ENCODE results near the gene SCN1B. TPM values are rescaled to one million over a fixed set of nuclear protein-coding genes. Genes with fewer than 3 reads are reported as not detected.

Gene SCN1B
- total RNA-seq, 1 donor, result 4.7 TPM

GRCh38 chr19:34999498-35000337 is 30.6 kb upstream of the SCN1B start, which contains the start of gene GRAMD1A:
Gene GRAMD1A, plus strand, starts transcription at chr19:35000323. Its CDS starts 156 bp downstream, at chr19:35000479.
- Histone ChIP-seq H3K9me3 (ENCODE audit: low read depth, low read length) (no peaks in the 10 kb centered on the region), H2AFZ (ENCODE audit: low read length) (peak within 1 kb of the TSS; percentile 94), H3K79me2 (ENCODE audit: insufficient read depth, low read length) (peaks cover 46% of the 10 kb centered on the region), H3K4me1 (ENCODE audit: insufficient read depth, low read length) (peaks cover 19% of the 10 kb centered on the region), H3K27me3 (ENCODE audit: insufficient read depth, low read length) (no peaks in the 10 kb centered on the region), H4K20me1 (ENCODE audit: insufficient read depth, low read length) (peaks cover 31% of the 10 kb centered on the region), H3K36me3 (ENCODE audit: insufficient read depth, low read length) (peaks cover 2% of the 10 kb centered on the region), H3K4me2 (ENCODE audit: insufficient read depth, low read length) (peak within 1 kb of the TSS; percentile 97), H3K4me3 (ENCODE audit: insufficient read depth, low read length) (peak within 1 kb of the TSS; percentile 82), H3K27ac (ENCODE audit: low read depth, low read length) (peak within 1 kb of the TSS; percentile 93)
- DNase-seq (ENCODE audit: insufficient read length, low spot score, missing footprints), result peak; percentile 100
- no peak for TF ChIP-seq CTCF (IDR thresholded peaks at IDR 0.05; ENCODE audit: extremely low read depth, low read depth, low read length)

GRCh38 chr19:35000338-35000646 is 30.0 kb upstream of the SCN1B start:
- Histone ChIP-seq H4K20me1 (ENCODE audit: insufficient read depth, low read length) (peaks cover 34% of the 10 kb centered on the region), H3K4me2 (ENCODE audit: insufficient read depth, low read length) (peak overlapping the region; percentile 97), H3K4me1 (ENCODE audit: insufficient read depth, low read length) (peaks cover 19% of the 10 kb centered on the region), H3K27me3 (ENCODE audit: insufficient read depth, low read length) (no peaks in the 10 kb centered on the region), H2AFZ (ENCODE audit: low read length) (no peak overlapping the region), H3K4me3 (ENCODE audit: insufficient read depth, low read length) (peak overlapping the region; percentile 82), H3K9me3 (ENCODE audit: low read depth, low read length) (no peaks in the 10 kb centered on the region), H3K36me3 (ENCODE audit: insufficient read depth, low read length) (peaks cover 2% of the 10 kb centered on the region), H3K79me2 (ENCODE audit: insufficient read depth, low read length) (peaks cover 51% of the 10 kb centered on the region), H3K27ac (ENCODE audit: low read depth, low read length) (no peak overlapping the region)
- DNase-seq (ENCODE audit: insufficient read length, low spot score, missing footprints), result no peak
- no peak for TF ChIP-seq CTCF (IDR thresholded peaks at IDR 0.05; ENCODE audit: extremely low read depth, low read depth, low read length)

- Histone ChIP-seq H3K4me1 (ENCODE audit: insufficient read depth, low read length) (peaks cover 24% of the 10 kb centered on the region), H3K27me3 (ENCODE audit: insufficient read depth, low read length) (no peaks in the 10 kb centered on the region), H3K4me2 (ENCODE audit: insufficient read depth, low read length) (peak overlapping the region; percentile 97), H3K4me3 (ENCODE audit: insufficient read depth, low read length) (peak overlapping the region; percentile 82), H3K9me3 (ENCODE audit: low read depth, low read length) (no peaks in the 10 kb centered on the region), H3K79me2 (ENCODE audit: insufficient read depth, low read length) (peaks cover 55% of the 10 kb centered on the region), H3K36me3 (ENCODE audit: insufficient read depth, low read length) (peaks cover 2% of the 10 kb centered on the region), H3K27ac (ENCODE audit: low read depth, low read length) (peak overlapping the region; percentile 61), H4K20me1 (ENCODE audit: insufficient read depth, low read length) (peaks cover 40% of the 10 kb centered on the region), H2AFZ (ENCODE audit: low read length) (no peak overlapping the region)
- no peak for TF ChIP-seq CTCF (IDR thresholded peaks at IDR 0.05; ENCODE audit: extremely low read depth, low read depth, low read length)
- DNase-seq (ENCODE audit: insufficient read length, low spot score, missing footprints), result peak; percentile 94
Measured at GRCh38 chr19:35000647-35001501, 29.4 kb upstream of the SCN1B start.

Measured in osteoblast (primary cell).